MM.1S (cell line): ENCODE measurements around the gene PA2G4.
"Not testable (repeated sequence)": the region's sequence is repeated elsewhere in the genome, so short reads cannot be mapped to it uniquely, and the experiment has no call there.

Experiments used
- DNase-seq: peaks from one replicate; pipeline ENCODE4 v3.0.0-alpha.2; 2015
- H2AFZ ChIP-seq: fragments of 300-600 bp; sonication (generic); 2 replicates; pipeline ENCODE4 v1.6.0; 2016; ENCODE audit warnings: antibody characterized with exemption, low read length
- H3F3A ChIP-seq: fragments of 300-600 bp; sonication (generic); 2 replicates; pipeline ENCODE4 v1.6.1; 2016; ENCODE audit warnings: mild to moderate bottlenecking, antibody characterized with exemption, low read length, moderate library complexity, mixed read lengths; ENCODE audit not compliant: insufficient read depth
- H3K27ac ChIP-seq: fragments of 300-600 bp; sonication (generic); 2 replicates; pipeline ENCODE4 v1.5.1; 2016; ENCODE audit warnings: mild to moderate bottlenecking, low read length
- H3K27me3 ChIP-seq: fragments of 300-600 bp; sonication (generic); replicated peaks from 2 replicates; pipeline ENCODE4 v1.6.0; 2016; ENCODE audit warnings: low read length; ENCODE audit not compliant: insufficient read depth
- H3K36me3 ChIP-seq: fragments of 300-600 bp; sonication (generic); replicated peaks from 2 replicates; pipeline ENCODE4 v1.6.1; 2016; ENCODE audit warnings: mild to moderate bottlenecking, low read length, mixed read lengths; ENCODE audit not compliant: insufficient read depth
- H3K4me1 ChIP-seq: fragments of 300-600 bp; sonication (generic); 2 replicates; pipeline ENCODE4 v1.6.1; 2016; ENCODE audit warnings: low read length, mixed read lengths
- H3K4me2 ChIP-seq: fragments of 300-600 bp; sonication (generic); 2 replicates; pipeline ENCODE4 v1.6.0; 2016; ENCODE audit warnings: low read depth, low read length
- H3K4me3 ChIP-seq: fragments of 300-600 bp; sonication (generic); 2 replicates; pipeline ENCODE4 v1.5.1; 2016; ENCODE audit warnings: low read length, mixed read lengths
- H3K79me2 ChIP-seq: fragments of 300-600 bp; sonication (generic); 2 replicates; pipeline ENCODE4 v1.6.1; 2016; ENCODE audit warnings: mixed run types, low read length, mixed read lengths
- H3K9ac ChIP-seq: fragments of 300-600 bp; sonication (generic); 2 replicates; pipeline ENCODE4 v1.6.1; 2016; ENCODE audit warnings: low read length, mixed read lengths
- H3K9me2 ChIP-seq: fragments of 300-600 bp; sonication (generic); replicated peaks from 2 replicates; pipeline ENCODE4 v1.6.1; 2016; ENCODE audit warnings: mild to moderate bottlenecking, low read length, mixed read lengths; ENCODE audit not compliant: insufficient read depth
- H3K9me3 ChIP-seq: fragments of 300-600 bp; sonication (generic); replicated peaks from 2 replicates; pipeline ENCODE4 v1.6.1; 2016; ENCODE audit warnings: mild to moderate bottlenecking, low read length, mixed read lengths; ENCODE audit not compliant: insufficient read depth
- H4K20me1 ChIP-seq: fragments of 300-600 bp; sonication (generic); 2 replicates; pipeline ENCODE4 v1.6.1; 2016; ENCODE audit warnings: mild to moderate bottlenecking, low read length, moderate library complexity, mixed read lengths; ENCODE audit not compliant: insufficient read depth
- CTCF ChIP-seq: fragments of 300-600 bp; sonication (generic); IDR thresholded peaks from 2 replicates; pipeline ENCODE4 v1.5.1; 2016; ENCODE audit warnings: antibody characterized with exemption, low read length, mixed read lengths
- EZH2 ChIP-seq: fragments of 300-600 bp; sonication (generic); optimal IDR thresholded peaks from 2 replicates; pipeline ENCODE3; 2017; ENCODE audit warnings: low read depth, mild to moderate bottlenecking, antibody characterized with exemption, low read length, mixed read lengths
- EZH2phosphoT487 ChIP-seq: fragments of 300-600 bp; sonication (generic); IDR thresholded peaks from 2 replicates; pipeline ENCODE4 v1.6.1; 2018; ENCODE audit warnings: antibody characterized with exemption, low read length

Gene PA2G4

DNA sequence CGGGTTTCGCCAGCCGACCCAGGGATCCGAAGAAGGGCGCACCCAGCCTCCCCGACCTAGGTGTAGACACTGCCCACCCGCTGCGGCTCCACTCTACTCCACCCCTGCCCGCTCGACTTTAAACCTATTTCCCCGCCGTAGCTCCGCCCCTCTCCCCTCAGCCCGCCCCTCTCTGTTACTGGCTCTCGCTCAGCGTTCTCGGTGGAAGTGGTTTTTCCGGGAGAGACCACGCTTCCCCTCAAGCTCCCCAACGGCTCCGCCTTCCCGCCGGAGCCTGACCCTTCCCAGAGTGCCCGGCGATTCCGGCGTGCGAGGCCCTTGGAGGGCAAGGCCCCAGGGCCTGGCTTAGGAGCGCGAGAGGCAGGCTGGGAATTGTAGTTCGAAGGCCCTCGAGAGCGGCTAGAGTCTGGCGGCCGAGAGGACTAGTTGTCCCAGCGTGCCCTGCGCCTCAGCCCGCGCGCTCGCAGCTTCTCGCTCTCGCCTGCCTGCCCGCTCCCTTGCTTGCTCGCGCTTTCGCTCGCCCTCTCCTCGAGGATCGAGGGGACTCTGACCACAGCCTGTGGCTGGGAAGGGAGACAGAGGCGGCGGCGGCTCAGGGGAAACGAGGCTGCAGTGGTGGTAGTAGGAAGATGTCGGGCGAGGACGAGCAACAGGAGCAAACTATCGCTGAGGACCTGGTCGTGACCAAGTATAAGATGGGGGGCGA, at the start of gene PA2G4:
TSS of gene PA2G4 (plus strand) at position 451 of the 706 bp plus-strand sequence. CDS start at position 630, 179 bp downstream.
- H2AFZ ChIP-seq, result peak within 1 kb of the TSS; percentile 80
- peaks cover 15% of the 10 kb centered on the region for H3K36me3 ChIP-seq

DNA sequence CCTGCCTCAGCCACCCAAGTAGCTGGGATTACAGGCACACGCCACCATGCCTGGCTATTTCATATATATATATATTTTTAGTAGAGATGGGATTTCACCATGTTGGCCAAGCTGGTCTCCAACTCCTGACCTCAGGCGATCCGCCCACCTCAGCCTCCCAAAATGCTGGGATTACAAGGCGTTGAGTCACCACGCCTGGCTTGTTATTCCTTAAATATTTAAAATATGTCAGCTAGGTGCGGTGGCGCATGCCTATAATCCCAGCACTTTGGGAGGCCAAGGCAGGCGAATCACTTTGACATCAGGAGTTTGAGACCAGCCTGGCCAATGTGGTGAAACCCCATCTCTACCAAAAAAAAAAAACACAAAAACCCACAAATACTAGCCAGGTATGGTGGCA, 44.4 kb upstream of the PA2G4 start:
- H4K20me1 ChIP-seq, H3K9ac ChIP-seq, H3K27me3 ChIP-seq, H3K79me2 ChIP-seq, H2AFZ ChIP-seq, H3K9me2 ChIP-seq, H3F3A ChIP-seq, H3K36me3 ChIP-seq, H3K9me3 ChIP-seq, H3K27ac ChIP-seq, DNase-seq, H3K4me1 ChIP-seq, H3K4me2 ChIP-seq, H3K4me3 ChIP-seq: not testable (repeated sequence)

More for the DNA sequence above, at the start of gene PA2G4:
- H4K20me1 ChIP-seq, result peaks cover 6% of the 10 kb centered on the region; the same call in 1 of the 2 replicates
- TF ChIP-seq EZH2phosphoT487 (no peak), EZH2 (no peak), CTCF (no peak)
- 0 out of 2 replicates have a peak, but pooled peaks cover 5% of the 10 kb centered on the region for H3F3A ChIP-seq
- H3K4me1 ChIP-seq, result peaks cover 7% of the 10 kb centered on the region
- H3K27me3 ChIP-seq, result no peaks in the 10 kb centered on the region
- peak within 1 kb of the TSS; percentile 83 for H3K9ac ChIP-seq
- H3K4me2 ChIP-seq, result peak within 1 kb of the TSS; percentile 89
- H3K9me2 ChIP-seq, result no peaks in the 10 kb centered on the region
- peak; percentile 99 for DNase-seq
- peak within 1 kb of the TSS; percentile 78 for H3K4me3 ChIP-seq
- H3K9me3 ChIP-seq, result no peaks in the 10 kb centered on the region
- H3K79me2 ChIP-seq, result peaks cover 42% of the 10 kb centered on the region
- H3K27ac ChIP-seq, result peak within 1 kb of the TSS; percentile 38; the same call in 1 of the 2 replicates

DNA sequence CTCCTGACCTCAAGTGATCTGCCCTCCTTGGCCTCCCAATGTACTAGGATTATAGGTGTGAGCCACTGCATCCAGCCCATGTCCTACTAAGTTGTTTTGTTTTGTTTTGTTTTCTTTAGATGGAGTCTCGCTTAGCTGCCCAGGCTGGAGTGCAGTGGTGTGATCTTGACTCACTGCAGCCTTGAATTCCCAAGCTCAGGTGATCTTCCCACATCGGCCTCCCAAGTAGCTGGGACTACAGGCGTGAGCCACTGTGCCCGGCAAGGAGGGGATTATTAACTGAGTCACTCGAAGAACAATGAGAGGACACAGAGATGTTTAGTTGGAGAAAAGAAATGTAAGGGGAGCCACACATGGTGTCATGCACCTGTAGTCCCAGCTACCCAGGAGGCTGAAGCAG, 42.4 kb upstream of the PA2G4 start:
- Histone ChIP-seq H2AFZ (no peak overlapping the region), H3K27ac (no peak overlapping the region), H3K4me3 (no peak overlapping the region), H3K9ac (no peak overlapping the region), H3F3A (no peaks in the 10 kb centered on the region), H3K36me3 (no peaks in the 10 kb centered on the region), H4K20me1 (no peaks in the 10 kb centered on the region), H3K79me2 (no peaks in the 10 kb centered on the region), H3K4me1 (no peaks in the 10 kb centered on the region), H3K27me3 (no peaks in the 10 kb centered on the region), H3K9me2 (no peaks in the 10 kb centered on the region), H3K9me3 (no peaks in the 10 kb centered on the region), H3K4me2 (no peak overlapping the region)
- TF ChIP-seq EZH2 (no peak), CTCF (no peak), EZH2phosphoT487 (no peak)
- no peak for DNase-seq

- H2AFZ ChIP-seq, result no peak overlapping the region
- no peak overlapping the region for H3K9ac ChIP-seq
- no peaks in the 10 kb centered on the region for H3F3A ChIP-seq
- TF ChIP-seq CTCF (no peak), EZH2phosphoT487 (no peak), EZH2 (no peak)
- H4K20me1 ChIP-seq, result no peaks in the 10 kb centered on the region
- no peaks in the 10 kb centered on the region for H3K36me3 ChIP-seq
- no peaks in the 10 kb centered on the region for H3K4me1 ChIP-seq
- no peak overlapping the region for H3K27ac ChIP-seq
- H3K4me3 ChIP-seq, result no peak overlapping the region
- H3K27me3 ChIP-seq, result no peaks in the 10 kb centered on the region
- no peaks in the 10 kb centered on the region for H3K9me2 ChIP-seq
- DNase-seq, result no peak
- H3K79me2 ChIP-seq, result no peaks in the 10 kb centered on the region
- no peaks in the 10 kb centered on the region for H3K9me3 ChIP-seq
- no peak overlapping the region for H3K4me2 ChIP-seq
Measured at GRCh38 chr12:56062996-56063395, 41.4 kb upstream of the PA2G4 start.
